GM06990 (cell line): ENCODE results near the gene JAZF1.

Source experiments
- DNase-seq: peaks from one replicate; pipeline ENCODE4 v3.0.0-alpha.2; 2011; ENCODE audit not compliant: insufficient read length; ENCODE audit errors: extremely low read depth
- H3K27me3 ChIP-seq: replicated peaks from 2 replicates; pipeline ENCODE4 v1.6.0; 2011; ENCODE audit warnings: low read length; ENCODE audit not compliant: control insufficient read depth, insufficient read depth
- H3K36me3 ChIP-seq: 2 replicates; pipeline ENCODE4 v1.5.1; 2011; ENCODE audit warnings: low read length; ENCODE audit not compliant: control insufficient read depth, insufficient read depth
- H3K4me3 ChIP-seq: replicated peaks from 2 replicates; pipeline ENCODE4 v1.5.1; 2011; ENCODE audit warnings: low read depth, mild to moderate bottlenecking, control low read depth, low read length
- CTCF ChIP-seq: IDR thresholded peaks from 2 replicates; pipeline ENCODE4 v1.5.1; 2011; ENCODE audit warnings: low read length, control low read depth, mild to moderate bottlenecking, inconsistent platforms; ENCODE audit not compliant: insufficient read depth, poor library complexity, severe bottlenecking

JAZF1 gene

GRCh38 chr7:28112467-28112866 is 68.1 kb downstream of the JAZF1 start:
- no peaks in the 10 kb centered on the region; the same call in none of the 2 replicates for H3K27me3 ChIP-seq
- no peaks in the 10 kb centered on the region for H3K36me3 ChIP-seq
- DNase-seq, result no peak
- H3K4me3 ChIP-seq, result no peak overlapping the region
- TF ChIP-seq CTCF, result no peak

- DNase-seq, result no peak
- no peak for TF ChIP-seq CTCF
- H3K27me3 ChIP-seq, result no peaks in the 10 kb centered on the region; the same call in none of the 2 replicates
- no peak overlapping the region for H3K4me3 ChIP-seq
- H3K36me3 ChIP-seq, result no peaks in the 10 kb centered on the region
Observed at GRCh38 chr7:28112012-28112411, 68.6 kb downstream of the JAZF1 start.

- no peak for DNase-seq
- H3K4me3 ChIP-seq, result no peak overlapping the region
- TF ChIP-seq CTCF, result no peak
- no peaks in the 10 kb centered on the region for H3K36me3 ChIP-seq
- no peaks in the 10 kb centered on the region; the same call in none of the 2 replicates for H3K27me3 ChIP-seq
Observed at GRCh38 chr7:28110427-28111012, 70.1 kb downstream of the JAZF1 start.

- H3K36me3 ChIP-seq, result no peaks in the 10 kb centered on the region
- no peaks in the 10 kb centered on the region for H3K27me3 ChIP-seq
- DNase-seq, result no peak
- no peak overlapping the region for H3K4me3 ChIP-seq
- no peak for TF ChIP-seq CTCF
Observed at GRCh38 chr7:28108747-28109146, 71.8 kb downstream of the JAZF1 start.

GRCh38 chr7:28107960-28108359 is 72.6 kb downstream of the JAZF1 start:
- H3K4me3 ChIP-seq, result no peak overlapping the region
- TF ChIP-seq CTCF, result no peak
- no peaks in the 10 kb centered on the region for H3K36me3 ChIP-seq
- no peaks in the 10 kb centered on the region for H3K27me3 ChIP-seq
- no peak for DNase-seq

- Histone ChIP-seq H3K4me3 (no peak overlapping the region), H3K27me3 (no peaks in the 10 kb centered on the region), H3K36me3 (no peaks in the 10 kb centered on the region)
- TF ChIP-seq CTCF, result no peak
- no peak for DNase-seq
Observed at GRCh38 chr7:28106321-28106829, 74.2 kb downstream of the JAZF1 start.
